Loucy (cell line): Measurements from ENCODE around the gene PHF21B.

ENCODE experiments used
- H2AFZ ChIP-seq: fragments of 200-600 bp; sonication (generic); 2 replicates; pipeline ENCODE4 v1.6.0; 2016; ENCODE audit warnings: antibody characterized with exemption, mild to moderate bottlenecking, low read length, moderate library complexity
- H3F3A ChIP-seq: fragments of 200-600 bp; 2 replicates; pipeline ENCODE4 v1.6.0; 2016; ENCODE audit warnings: antibody characterized with exemption, low read depth, mild to moderate bottlenecking
- H3K27me3 ChIP-seq: fragments of 200-600 bp; sonication (generic); 2 replicates; pipeline ENCODE4 v1.6.1; 2014; ENCODE audit warnings: low read length, mild to moderate bottlenecking; ENCODE audit not compliant: insufficient read depth, poor library complexity, severe bottlenecking
- H3K36me3 ChIP-seq: fragments of 200-600 bp; sonication (generic); 2 replicates; pipeline ENCODE4 v1.6.1; 2016; ENCODE audit warnings: low read length; ENCODE audit not compliant: insufficient read depth
- H3K4me1 ChIP-seq: fragments of 200-600 bp; sonication (generic); 2 replicates; pipeline ENCODE4 v1.5.1; 2014; ENCODE audit warnings: low read length, mild to moderate bottlenecking; ENCODE audit not compliant: insufficient read depth, poor library complexity, severe bottlenecking
- H3K4me2 ChIP-seq: fragments of 200-600 bp; sonication (generic); 2 replicates; pipeline ENCODE4 v1.6.0; 2014; ENCODE audit warnings: antibody characterized with exemption, low read length, low read depth, mild to moderate bottlenecking; ENCODE audit not compliant: poor library complexity, severe bottlenecking
- H3K4me3 ChIP-seq: fragments of 200-600 bp; sonication (generic); 2 replicates; pipeline ENCODE4 v1.5.1; 2014; ENCODE audit warnings: low read length, mild to moderate bottlenecking, mixed read lengths; ENCODE audit not compliant: poor library complexity, severe bottlenecking
- H3K79me2 ChIP-seq: fragments of 200-600 bp; sonication (generic); 2 replicates; pipeline ENCODE4 v1.6.1; 2014; ENCODE audit warnings: low read length; ENCODE audit not compliant: insufficient read depth
- H3K9ac ChIP-seq: fragments of 200-600 bp; sonication (generic); 2 replicates; pipeline ENCODE4 v1.6.0; 2014; ENCODE audit warnings: mild to moderate bottlenecking, low read depth, low read length, moderate library complexity; ENCODE audit not compliant: poor library complexity, severe bottlenecking
- H3K9me2 ChIP-seq: fragments of 200-600 bp; sonication (generic); replicated peaks from 2 replicates; pipeline ENCODE4 v1.6.1; 2016; ENCODE audit warnings: low read depth, low read length, mixed read lengths
- H3K9me3 ChIP-seq: fragments of 200-600 bp; sonication (generic); 2 replicates; pipeline ENCODE4 v1.6.1; 2014; ENCODE audit warnings: mild to moderate bottlenecking, antibody characterized with exemption, low read length, low read depth; ENCODE audit not compliant: insufficient read depth
- H4K20me1 ChIP-seq: fragments of 200-600 bp; sonication (generic); 2 replicates; pipeline ENCODE4 v1.6.0; 2014; ENCODE audit warnings: antibody characterized with exemption, low read length, mild to moderate bottlenecking; ENCODE audit not compliant: insufficient read depth, poor library complexity, severe bottlenecking
- CTCF ChIP-seq: fragments of 200-600 bp; sonication (generic); conservative IDR thresholded peaks from 2 replicates; pipeline ENCODE4 v1.5.1; 2014; ENCODE audit warnings: mild to moderate bottlenecking, antibody characterized with exemption, low read length
- EZH2phosphoT487 ChIP-seq: fragments of 200-600 bp; IDR thresholded peaks from 2 replicates; pipeline ENCODE4 v1.6.1; 2018; ENCODE audit warnings: antibody characterized with exemption, mild to moderate bottlenecking, moderate library complexity, borderline replicate concordance

The PHF21B gene

DNA sequence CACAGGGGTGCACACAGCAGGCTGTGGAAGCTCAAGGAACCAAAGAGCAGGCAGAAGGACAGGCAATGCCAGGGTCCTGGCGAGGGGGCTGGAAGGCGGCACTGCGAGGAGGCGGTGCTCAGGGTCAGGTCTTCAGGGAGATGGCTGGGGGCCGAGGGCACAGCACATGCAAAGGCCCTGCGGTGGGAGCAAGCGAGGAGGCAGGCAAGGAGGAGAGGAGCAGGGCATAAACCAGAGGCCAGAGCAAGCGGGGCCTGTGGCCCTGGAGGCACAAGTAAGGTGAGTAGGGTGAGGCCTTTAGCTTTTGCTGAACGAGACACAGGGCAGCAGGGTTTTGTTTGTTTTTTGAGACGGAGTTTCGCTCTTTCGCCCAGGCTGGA is 130.5 kb downstream of the PHF21B start:
- H3K4me1 ChIP-seq, result no peaks in the 10 kb centered on the region
- no peaks in the 10 kb centered on the region for H4K20me1 ChIP-seq
- no peak overlapping the region for H3K4me3 ChIP-seq
- H3K36me3 ChIP-seq, result no peaks in the 10 kb centered on the region
- H3K27me3 ChIP-seq, result no peaks in the 10 kb centered on the region
- no peak overlapping the region for H3K4me2 ChIP-seq
- no peaks in the 10 kb centered on the region for H3K9me3 ChIP-seq
- H3K9ac ChIP-seq, result no peak overlapping the region
- TF ChIP-seq CTCF (no peak), EZH2phosphoT487 (no peak)
- no peaks in the 10 kb centered on the region for H3F3A ChIP-seq
- no peaks in the 10 kb centered on the region for H3K79me2 ChIP-seq
- no peak overlapping the region for H2AFZ ChIP-seq
- H3K9me2 ChIP-seq, result no peaks in the 10 kb centered on the region

GRCh38 chr22:44878483-44879300 is 131.1 kb downstream of the PHF21B start:
- no peaks in the 10 kb centered on the region for H3F3A ChIP-seq
- H3K79me2 ChIP-seq, result no peaks in the 10 kb centered on the region
- H4K20me1 ChIP-seq, result no peaks in the 10 kb centered on the region
- no peaks in the 10 kb centered on the region for H3K27me3 ChIP-seq
- H3K4me1 ChIP-seq, result no peaks in the 10 kb centered on the region
- H3K4me3 ChIP-seq, result no peak overlapping the region
- no peaks in the 10 kb centered on the region for H3K9me2 ChIP-seq
- no peak overlapping the region for H3K9ac ChIP-seq
- H3K4me2 ChIP-seq, result no peak overlapping the region
- no peak overlapping the region for H2AFZ ChIP-seq
- no peak for TF ChIP-seq EZH2phosphoT487
- TF ChIP-seq CTCF, result no peak
- H3K9me3 ChIP-seq, result no peaks in the 10 kb centered on the region
- H3K36me3 ChIP-seq, result no peaks in the 10 kb centered on the region

DNA sequence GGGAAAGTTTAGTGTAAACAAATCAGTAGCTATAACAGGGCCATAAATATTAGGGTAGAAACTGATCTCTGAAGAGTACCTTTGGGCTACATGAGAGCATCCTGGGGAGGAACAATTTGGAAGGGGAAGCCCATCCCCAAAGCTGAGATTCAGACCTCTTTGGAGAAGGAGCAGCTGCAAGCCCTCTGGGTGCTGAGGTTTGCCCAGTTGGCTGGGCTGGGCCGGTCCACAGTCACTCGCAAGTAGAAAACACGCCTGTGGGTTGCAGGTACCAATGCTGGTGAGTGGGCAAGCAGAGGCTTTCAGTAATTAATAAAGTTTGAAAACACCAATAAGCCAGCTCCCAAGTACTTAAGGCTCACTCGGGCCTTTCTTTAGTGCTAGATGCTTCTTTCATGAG is 132.9 kb downstream of the PHF21B start:
- TF ChIP-seq CTCF, result no peak
- no peak for TF ChIP-seq EZH2phosphoT487

More for the DNA sequence above, 132.9 kb downstream of the PHF21B start:
- Histone ChIP-seq H3K4me2 (no peak overlapping the region), H4K20me1 (no peaks in the 10 kb centered on the region), H3K4me1 (no peaks in the 10 kb centered on the region), H3K9me3 (no peaks in the 10 kb centered on the region; the same call in 1 of the 2 replicates), H3F3A (no peaks in the 10 kb centered on the region), H3K9ac (no peak overlapping the region), H2AFZ (no peak overlapping the region), H3K9me2 (no peaks in the 10 kb centered on the region), H3K36me3 (no peaks in the 10 kb centered on the region), H3K79me2 (no peaks in the 10 kb centered on the region), H3K27me3 (no peaks in the 10 kb centered on the region), H3K4me3 (no peak overlapping the region)
